ENCODE measurements around the gene ZDHHC7.

- TF ChIP-seq POLR2AphosphoS5 (IDR thresholded peaks at IDR 0.05; ENCODE audit: insufficient read depth in 1 of 2, low read depth in 1 of 2), result no peak
- no peak for TF ChIP-seq CTCF (IDR thresholded peaks at IDR 0.05)
These were observed 55.9 kb downstream of the ZDHHC7 start for GRCh38 chr16:84955427-84955826.

All from vagina (tissue), 2 donors.